Panc1 (cell line): Measurements from ENCODE around the gene RBPMS2. TPM values are rescaled to one million over a fixed set of nuclear protein-coding genes. Genes with fewer than 3 reads are reported as not detected.

Experiments
- ATAC-seq: fragments of 200-7000 bp; cut with Tn5 transposase; 2 replicates; pipeline ENCODE4 v1.9.1; 2020; ENCODE audit warnings: mild to moderate bottlenecking, moderate library complexity
- BruUV-seq: library from RNA; stranded (reverse); fragments of 400-500 nt; replicated peaks from 2 replicates; lab custom pipeline; 2021; lab: Mats Ljungman, UMichigan
- CTCF ChIA-PET: fragments of 300-600 bp; sonication (Branson Sonifier 250); formaldehyde crosslinking; loops from one replicate; lab custom pipeline; 2022; ENCODE audit warnings: antibody characterized with exemption; lab: Charles Lee
- POLR2A ChIA-PET: fragments of 300-600 bp; sonication (Branson Sonifier 250); formaldehyde crosslinking; loops from one replicate; lab custom pipeline; 2022; ENCODE audit warnings: antibody characterized with exemption; lab: Charles Lee
- DNase-seq: peaks from one replicate; pipeline ENCODE4 v3.0.0-alpha.2; 2010; ENCODE audit warnings: low read depth, low spot score
- H3K27ac ChIP-seq: 2 replicates; pipeline ENCODE4 v1.5.1; 2011; ENCODE audit warnings: mild to moderate bottlenecking, low read length, inconsistent platforms
- H3K27me3 ChIP-seq: fragments of 200-500 bp; sonication (Bioruptor generic); 2 replicates; pipeline ENCODE4 v1.6.0; 2014; ENCODE audit warnings: low read length, inconsistent platforms; ENCODE audit not compliant: control insufficient read depth, insufficient read depth
- H3K36me3 ChIP-seq: fragments of 200-500 bp; sonication (Bioruptor generic); 2 replicates; pipeline ENCODE4 v1.5.1; 2014; ENCODE audit warnings: inconsistent platforms, mild to moderate bottlenecking, low read length, moderate library complexity; ENCODE audit not compliant: control insufficient read depth, insufficient read depth
- H3K4me1 ChIP-seq: 2 replicates; pipeline ENCODE4 v1.5.1; 2011; ENCODE audit warnings: inconsistent platforms, mild to moderate bottlenecking, low read length, moderate library complexity; ENCODE audit not compliant: control insufficient read depth, insufficient read depth
- H3K4me3 ChIP-seq, 2 experiments: 2 replicates each; pipeline ENCODE4 v1.5.1; 2011 to 2012; ENCODE audit warnings: low read depth in 2 of 2, low read length in 2 of 2, mild to moderate bottlenecking in 2 of 2, inconsistent platforms in 1 of 2, moderate library complexity in 1 of 2
- H3K9me3 ChIP-seq: fragments of 200-500 bp; sonication (Bioruptor generic); 2 replicates; pipeline ENCODE4 v1.5.1; 2014; ENCODE audit warnings: low read depth, mild to moderate bottlenecking, inconsistent platforms, low read length, moderate library complexity; ENCODE audit not compliant: control insufficient read depth, insufficient read depth
- CTCF ChIP-seq: fragments of 450-650 bp; IDR thresholded peaks from 2 replicates; pipeline ENCODE4 v1.5.1; 2017; ENCODE audit warnings: mild to moderate bottlenecking
- POLR2AphosphoS5 ChIP-seq: IDR thresholded peaks from 2 replicates; pipeline ENCODE4 v1.6.1; 2012; ENCODE audit warnings: mild to moderate bottlenecking, low read depth, low read length, moderate library complexity
- REST ChIP-seq, 2 experiments: IDR thresholded peaks; 2 replicates each; pipeline ENCODE4 v1.6.1; 2011 to 2012; ENCODE audit warnings: low read depth in 2 of 2, control low read depth in 1 of 2, low read length in 1 of 2, mild to moderate bottlenecking in 1 of 2, moderate library complexity in 1 of 2; ENCODE audit not compliant: insufficient read depth in 1 of 2
- SIN3A ChIP-seq: IDR thresholded peaks from 2 replicates; pipeline ENCODE4 v1.6.1; 2012; ENCODE audit warnings: low read depth, mild to moderate bottlenecking, low read length, moderate library complexity, borderline replicate concordance; ENCODE audit not compliant: insufficient read depth
- TCF7L2 ChIP-seq: IDR thresholded peaks from 2 replicates; pipeline ENCODE4 v1.6.1; 2011; ENCODE audit warnings: mild to moderate bottlenecking, low read depth, low read length, inconsistent platforms
- in situ Hi-C: cut with HindIII; loops from 2 replicates; pipeline ENCODE4 v1.10.0; 2016; ENCODE audit warnings: low sequenced_read_pairs, low pct_unique_long_range_greater_than_20kb
- intact Hi-C: fragments of 100-400 bp; cut with micrococcal nuclease; formaldehyde crosslinking; loops from one replicate; pipeline ENCODE4 v1.10.0; 2022; ENCODE audit not compliant: unreplicated experiment
- total RNA-seq: library from RNA; stranded (reverse); gene quantifications from one replicate; pipeline ENCODE4 v1.2.1, GENCODE V29; 2021; ENCODE audit not compliant: unreplicated experiment

The RBPMS2 gene
- total RNA-seq, 1 experiment from 2014 or later = 33.7 TPM

GRCh38 chr15:64806509-64806908 is 31.1 kb upstream of the RBPMS2 start:
- no peak for ATAC-seq
- Histone ChIP-seq H3K9me3 (no peaks in the 10 kb centered on the region), H3K4me3 (no peak overlapping the region), H3K27me3 (no peaks in the 10 kb centered on the region), H3K27ac (no peak overlapping the region), H3K4me1 (no peaks in the 10 kb centered on the region), H3K36me3 (no peaks in the 10 kb centered on the region)
- no TSS peak for BruUV-seq
- ChIA-PET CTCF (interaction anchor here (1.3 to 2.3 kb wide), 2 partner anchors 65 to 75 kb away, joined by 3 to 7 read pairs; no protein-coding TSS in a partner anchor), POLR2A (interaction anchor here (0.7 kb wide), 1 partner anchor 39 kb away, joined by 3 read pairs; no protein-coding TSS in a partner anchor)
- in situ Hi-C loops = no loop called here
- DNase-seq = no peak
- no peak for TF ChIP-seq TCF7L2
- TF ChIP-seq CTCF = no peak
- TF ChIP-seq SIN3A = no peak
- TF ChIP-seq POLR2AphosphoS5 = no peak
- no peak for TF ChIP-seq REST (IDR thresholded peaks at IDR 0.05; ENCODE audit: insufficient read depth in 1 of 2, low read depth in 2 of 2, low read length in 1 of 2)
- intact Hi-C loops = no loop called here

GRCh38 chr15:64804619-64805018 is 29.2 kb upstream of the RBPMS2 start:
- ChIA-PET POLR2A (interaction anchor here (0.9 kb wide), 1 partner anchor 11 kb away, joined by 3 read pairs; no protein-coding TSS in a partner anchor), CTCF (interaction anchor here (1.5 kb wide), 1 partner anchor 20 kb away, joined by 3 read pairs; no protein-coding TSS in a partner anchor)
- TF ChIP-seq SIN3A (no peak), CTCF (no peak), POLR2AphosphoS5 (no peak), TCF7L2 (no peak), REST (IDR thresholded peaks at IDR 0.05; ENCODE audit: insufficient read depth in 1 of 2, low read depth in 2 of 2, low read length in 1 of 2) (no peak)

More at GRCh38 chr15:64804619-64805018, 29.2 kb upstream of the RBPMS2 start:
- Histone ChIP-seq H3K9me3 (no peaks in the 10 kb centered on the region), H3K4me1 (no peaks in the 10 kb centered on the region), H3K27me3 (no peaks in the 10 kb centered on the region), H3K4me3 (no peak overlapping the region), H3K36me3 (no peaks in the 10 kb centered on the region), H3K27ac (no peak overlapping the region)
- in situ Hi-C loops = no loop called here
- BruUV-seq = no TSS peak
- no peak for ATAC-seq
- intact Hi-C loops = loop anchor here (5.0 kb wide), 1 partner anchor 57 kb away; no protein-coding TSS in a partner anchor
- DNase-seq = no peak
